Colonic mucosa (tissue), 4 donors: ENCODE results near the gene ECE2. TPM values are rescaled to one million over a fixed set of nuclear protein-coding genes. Genes with fewer than 3 reads are reported as not detected.
"Not testable (repeated sequence)": the region's sequence is repeated elsewhere in the genome, so short reads cannot be mapped to it uniquely, and the experiment has no call there.

ENCODE experiments used
- DNase-seq: peaks from one replicate; pipeline ENCODE4 v3.0.0-alpha.2; 2020
- H3K27ac ChIP-seq: fragments of 200-600 bp; one replicate; pipeline ENCODE4 v1.8.0; 2021
- H3K27me3 ChIP-seq: fragments of 200-600 bp; one replicate; pipeline ENCODE4 v1.8.0; 2021
- H3K36me3 ChIP-seq: fragments of 200-600 bp; one replicate; pipeline ENCODE4 v1.8.0; 2021
- H3K4me1 ChIP-seq: fragments of 200-600 bp; one replicate; pipeline ENCODE4 v1.8.0; 2021; ENCODE audit warnings: mild to moderate bottlenecking
- H3K4me3 ChIP-seq: fragments of 200-600 bp; one replicate; pipeline ENCODE4 v1.8.0; 2021
- H3K9ac ChIP-seq, 2 donors: one replicate each; pipeline ENCODE4 v1.7.0; 2013; ENCODE audit warnings: control low read depth in 2 of 2, low read depth in 2 of 2, low read length in 2 of 2
- H3K9me3 ChIP-seq: fragments of 200-600 bp; one replicate; pipeline ENCODE4 v1.8.0; 2021
- intact Hi-C: fragments of 100-400 bp; cut with DNase I; formaldehyde crosslinking; loops from one replicate; pipeline ENCODE4 v1.14.1; 2022
- microRNA-seq: library from miRNA; unstranded; fragments of <30 nt; microRNA quantifications from one replicate; pipeline ENCODE4, GENCODE V29; 2019
- total RNA-seq, 2 donors: library from RNA; stranded (reverse); fragmentation: NEBNext Ultra II Directional in 1 of 2; extraction: Animal tissue kit (Norgen Biotek cat#: 25700) in 1 of 2; gene quantifications; one replicate each; pipeline ENCODE4 v1.2.1, GENCODE V29; 2021
- TF ChIP-seq, protein P1 (sequence below): fragments of 200-600 bp; IDR thresholded peaks from one replicate; pipeline ENCODE4 v1.8.0; 2022; ENCODE audit warnings: antibody characterized with exemption, mild to moderate bottlenecking
- donor health status: healthy.
- donor health status: DM: no; HTN: no; CAD: no.
- donor health status: DM: no; HTN: no; CAD: no.

ECE2 gene
- total RNA-seq, 2 donors from 2014 or later, result 0.37 TPM; not detected in 1

DNA sequence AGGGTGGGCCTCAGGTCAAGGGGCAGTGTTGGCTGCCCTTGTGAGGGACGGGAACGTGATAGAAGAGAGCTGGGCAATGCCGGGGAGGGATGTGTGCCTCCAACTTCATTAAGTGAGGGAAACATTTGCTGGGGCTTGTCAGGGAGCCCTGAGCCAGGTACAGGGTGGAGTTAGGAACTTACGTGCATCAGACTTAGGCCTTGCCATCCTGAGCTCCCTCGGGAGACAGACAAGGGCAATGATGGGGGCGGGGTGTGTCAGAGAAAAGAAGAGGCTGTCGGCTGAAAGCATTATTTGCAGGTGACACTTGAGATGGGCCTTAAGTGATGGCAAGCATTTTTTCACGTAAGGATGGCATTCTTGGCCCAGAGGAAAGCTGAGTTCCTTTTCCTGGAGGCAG is 63.2 kb downstream of the ECE2 start:
- DNase-seq, result no peak
- Histone ChIP-seq H3K4me3 (no peak overlapping the region), H3K27me3 (no peaks in the 10 kb centered on the region), H3K9me3 (no peaks in the 10 kb centered on the region), H3K4me1 (no peaks in the 10 kb centered on the region), H3K27ac (peak overlapping the region; percentile 78), H3K36me3 (peaks cover 6% of the 10 kb centered on the region), H3K9ac (no peak overlapping the region)
- TF ChIP-seq, protein P1, sequence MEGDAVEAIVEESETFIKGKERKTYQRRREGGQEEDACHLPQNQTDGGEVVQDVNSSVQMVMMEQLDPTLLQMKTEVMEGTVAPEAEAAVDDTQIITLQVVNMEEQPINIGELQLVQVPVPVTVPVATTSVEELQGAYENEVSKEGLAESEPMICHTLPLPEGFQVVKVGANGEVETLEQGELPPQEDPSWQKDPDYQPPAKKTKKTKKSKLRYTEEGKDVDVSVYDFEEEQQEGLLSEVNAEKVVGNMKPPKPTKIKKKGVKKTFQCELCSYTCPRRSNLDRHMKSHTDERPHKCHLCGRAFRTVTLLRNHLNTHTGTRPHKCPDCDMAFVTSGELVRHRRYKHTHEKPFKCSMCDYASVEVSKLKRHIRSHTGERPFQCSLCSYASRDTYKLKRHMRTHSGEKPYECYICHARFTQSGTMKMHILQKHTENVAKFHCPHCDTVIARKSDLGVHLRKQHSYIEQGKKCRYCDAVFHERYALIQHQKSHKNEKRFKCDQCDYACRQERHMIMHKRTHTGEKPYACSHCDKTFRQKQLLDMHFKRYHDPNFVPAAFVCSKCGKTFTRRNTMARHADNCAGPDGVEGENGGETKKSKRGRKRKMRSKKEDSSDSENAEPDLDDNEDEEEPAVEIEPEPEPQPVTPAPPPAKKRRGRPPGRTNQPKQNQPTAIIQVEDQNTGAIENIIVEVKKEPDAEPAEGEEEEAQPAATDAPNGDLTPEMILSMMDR, result no peak
- intact Hi-C loops, result no loop called here

DNA sequence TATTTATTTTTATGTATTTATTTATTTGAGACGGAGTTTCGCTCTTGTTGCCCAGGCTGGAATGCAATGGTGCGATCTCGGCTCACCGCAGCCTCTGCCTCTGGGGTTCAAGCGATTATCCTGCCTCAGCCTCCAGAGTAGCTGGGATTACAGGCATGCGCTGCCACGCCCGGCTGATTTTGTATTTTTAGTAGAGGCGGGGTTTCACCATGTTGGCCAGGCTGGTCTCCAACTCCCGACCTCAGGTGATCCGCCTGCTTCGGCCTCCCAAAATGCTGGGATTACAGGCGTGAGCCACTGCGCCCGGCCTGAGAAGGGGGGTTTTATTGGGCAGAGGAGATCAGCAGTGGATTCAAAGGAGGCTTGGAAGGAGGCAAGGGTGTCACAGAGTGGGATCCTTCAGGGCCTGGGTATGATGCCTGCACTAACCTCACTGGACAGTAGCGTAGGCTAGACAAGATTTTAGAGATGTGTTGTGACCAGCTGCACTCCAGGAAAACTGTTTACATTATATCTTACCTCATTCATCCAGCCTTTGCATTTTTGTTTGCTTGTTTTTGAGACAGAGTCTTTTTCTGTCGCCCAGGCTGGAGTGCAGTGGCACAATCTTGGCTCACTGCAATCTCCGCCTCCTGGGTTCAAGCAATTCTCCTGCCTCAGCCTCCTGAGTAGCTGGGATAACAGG is 63.8 kb downstream of the ECE2 start:
- H3K27ac ChIP-seq, H3K9me3 ChIP-seq, H3K4me1 ChIP-seq, H3K27me3 ChIP-seq, H3K9ac ChIP-seq, intact Hi-C loops, H3K36me3 ChIP-seq, DNase-seq, H3K4me3 ChIP-seq: not testable (repeated sequence)

DNA sequence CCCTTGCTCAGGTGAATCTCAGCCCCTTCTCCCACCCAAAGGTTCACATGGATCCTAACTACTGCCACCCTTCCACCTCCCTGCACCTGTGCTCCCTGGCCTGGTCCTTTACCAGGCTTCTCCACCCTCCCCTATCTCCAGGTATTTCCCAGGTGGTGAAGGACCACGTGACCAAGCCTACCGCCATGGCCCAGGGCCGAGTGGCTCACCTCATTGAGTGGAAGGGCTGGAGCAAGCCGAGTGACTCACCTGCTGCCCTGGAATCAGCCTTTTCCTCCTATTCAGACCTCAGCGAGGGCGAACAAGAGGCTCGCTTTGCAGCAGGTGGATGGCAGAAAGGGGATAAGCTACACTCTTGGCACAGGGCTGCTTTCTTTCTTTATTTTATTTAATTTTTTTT is 66.1 kb downstream of the ECE2 start:
- Histone ChIP-seq H3K27me3 (no peaks in the 10 kb centered on the region), H3K9ac (no peak overlapping the region), H3K4me1 (peaks cover 5% of the 10 kb centered on the region), H3K4me3 (no peak overlapping the region), H3K36me3 (no peaks in the 10 kb centered on the region), H3K9me3 (no peaks in the 10 kb centered on the region), H3K27ac (no peak overlapping the region)
- intact Hi-C loops, result no loop called here
- TF ChIP-seq, protein P1, result no peak
- DNase-seq, result no peak

Small RNAs within 50 kb of the gene (microRNA-seq; reads per million reads assigned to microRNA genes)
- 10.5 reads per million, percentile 15 among the genes with 10 or more reads in this experiment for gene MIR1224

Other genes with a start within 250 kb of the ECE2 start
- gene HTR3D, start 244.3 kb upstream of the ECE2 start, total RNA-seq, result not detected
- not detected for gene HTR3C, start 223.0 kb upstream of the ECE2 start, total RNA-seq
- under 1 TPM; 0.13 to 0.52 TPM for gene HTR3E, start 179.0 kb upstream of the ECE2 start, total RNA-seq
- gene EIF2B5, start 140.7 kb upstream of the ECE2 start, total RNA-seq, result 10 to 100 TPM; 36.0 to 58.3 TPM
- 10 to 100 TPM; 60.8 to 64.6 TPM for gene DVL3, start 120.6 kb upstream of the ECE2 start, total RNA-seq
- gene AP2M1, start 101.2 kb upstream of the ECE2 start, total RNA-seq, result 100 to 1,000 TPM; 206 to 255 TPM
- 10 to 100 TPM; 54.6 to 82.4 TPM for gene ABCF3, start 89.8 kb upstream of the ECE2 start, total RNA-seq
- 1 to 10 TPM; 2.1 to 2.3 TPM for gene VWA5B2, start 46.4 kb upstream of the ECE2 start, total RNA-seq
- gene ALG3, start 27.1 kb upstream of the ECE2 start, total RNA-seq, result 10 to 100 TPM; 25.1 to 78.9 TPM
- 10 to 100 TPM in 1 of 2 donors, 1 to 10 TPM in 1; 4.1 to 11.7 TPM for gene EEF1AKMT4, start 26.4 kb upstream of the ECE2 start, total RNA-seq
- gene CAMK2N2, start 14.5 kb upstream of the ECE2 start, total RNA-seq, result under 1 TPM in 1 of 2 donors, not detected in 1; 0.19 TPM
- gene PSMD2, start 23.2 kb downstream of the ECE2 start, total RNA-seq, result 100 to 1,000 TPM; 166 to 298 TPM
- 100 to 1,000 TPM; 263 to 524 TPM for gene EIF4G1, start 38.6 kb downstream of the ECE2 start, total RNA-seq
- 10 to 100 TPM; 15.0 to 22.0 TPM for gene FAM131A, start 61.6 kb downstream of the ECE2 start, total RNA-seq
- 10 to 100 TPM; 61.1 to 71.6 TPM for gene CLCN2, start 85.6 kb downstream of the ECE2 start, total RNA-seq
- gene POLR2H, start 85.7 kb downstream of the ECE2 start, total RNA-seq, result 100 to 1,000 TPM in 1 of 2 donors, 10 to 100 TPM in 1; 98.2 to 130 TPM
- under 1 TPM in 1 of 2 donors, not detected in 1; 0.17 TPM for gene THPO, start 102.2 kb downstream of the ECE2 start, total RNA-seq
- 1 to 10 TPM; 2.0 TPM for gene CHRD, start 104.0 kb downstream of the ECE2 start, total RNA-seq